Activated CD4-positive, alpha-beta T cell treated with anti-CD3 and anti-CD28 coated beads for 48 hours (primary cell): Measurements from ENCODE around the gene FAM209A.
"Not testable (repeated sequence)": the region's sequence is repeated elsewhere in the genome, so short reads cannot be mapped to it uniquely, and the experiment has no call there.

Source experiments
- DNase-seq: peaks from one replicate; pipeline ENCODE4 v3.0.0-alpha.2; 2020

The FAM209A gene

DNA sequence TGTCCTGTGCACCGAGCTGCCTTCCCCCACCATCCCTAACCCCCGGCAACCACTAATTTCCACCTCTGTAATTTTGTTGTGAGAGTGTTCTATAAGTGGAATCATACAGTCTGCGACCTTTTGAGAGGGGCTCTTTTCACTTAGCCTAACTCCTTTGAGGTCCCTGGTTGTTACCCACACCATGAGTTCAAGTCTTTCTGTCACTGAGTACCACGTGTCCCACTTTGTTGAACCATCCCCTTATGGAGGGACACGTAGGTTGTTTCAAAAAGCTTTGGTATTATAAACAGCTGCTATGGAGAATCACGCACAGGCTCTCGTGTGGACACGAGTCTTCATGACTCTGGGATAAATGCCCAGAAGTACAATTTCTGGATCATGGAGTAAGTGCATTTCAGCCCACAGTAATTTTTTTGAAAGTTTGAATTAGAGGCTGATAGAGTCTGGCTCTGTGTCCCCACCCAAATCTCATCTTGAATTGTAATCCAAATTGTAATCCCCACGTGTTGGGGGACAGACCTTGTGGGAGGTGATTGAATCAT is 18.0 kb downstream of the FAM209A start:
- no peak for DNase-seq

GRCh38 chr20:56551571-56551970 is 27.0 kb downstream of the FAM209A start:
- no peak for DNase-seq

GRCh38 chr20:56552911-56553629 is 28.5 kb downstream of the FAM209A start:
- DNase-seq, result no peak

- DNase-seq, result peak; percentile 10
These were observed 30.3 kb downstream of the FAM209A start for GRCh38 chr20:56554869-56555268.

- no peak for DNase-seq
These were observed 34.4 kb downstream of the FAM209A start for GRCh38 chr20:56558968-56559367.

DNA sequence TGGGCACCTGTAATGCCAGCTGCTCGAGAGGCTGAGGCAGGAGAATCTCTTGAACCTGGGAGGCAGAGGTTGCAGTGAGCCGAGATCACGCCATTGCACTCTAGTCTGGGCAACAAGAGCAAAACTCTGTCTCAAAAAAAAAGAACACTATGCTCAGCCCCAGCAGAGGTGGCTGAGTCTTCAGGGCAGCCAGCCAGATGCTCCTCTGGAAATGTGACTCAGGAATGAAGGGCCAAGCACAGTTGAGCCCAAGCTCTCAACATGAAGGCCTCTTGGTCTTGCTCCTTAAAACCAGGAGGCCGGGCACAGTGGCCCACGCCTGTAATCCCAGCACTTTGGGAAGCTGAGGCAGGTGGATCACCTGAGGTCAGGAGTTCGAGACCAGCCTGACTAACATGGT is 40.0 kb downstream of the FAM209A start:
- not testable (repeated sequence) for DNase-seq

GRCh38 chr20:56565511-56565910 is 41.0 kb downstream of the FAM209A start:
- DNase-seq, result no peak

DNA sequence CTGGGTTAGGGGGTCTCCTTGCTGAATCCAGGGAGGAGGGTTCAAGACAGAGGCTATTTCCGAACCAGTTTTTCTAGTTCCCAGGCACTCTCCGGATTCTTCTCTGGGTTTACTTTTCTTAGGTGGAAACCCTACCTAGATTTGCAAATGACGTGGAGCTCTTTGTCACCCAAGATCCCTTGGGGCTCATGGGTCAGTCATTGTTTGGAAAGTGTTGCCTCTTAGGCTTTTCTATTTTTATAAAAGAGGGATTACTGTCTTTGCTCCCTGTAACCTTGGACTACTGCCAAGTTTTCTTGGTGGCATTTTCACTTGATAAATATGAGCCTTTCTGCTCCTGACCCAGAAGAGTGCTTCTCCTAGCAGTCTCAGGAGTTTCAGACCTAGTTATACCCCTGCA is 42.1 kb downstream of the FAM209A start:
- DNase-seq, result no peak

GRCh38 chr20:56570832-56571231 is 46.3 kb downstream of the FAM209A start:
- DNase-seq, result no peak

DNA sequence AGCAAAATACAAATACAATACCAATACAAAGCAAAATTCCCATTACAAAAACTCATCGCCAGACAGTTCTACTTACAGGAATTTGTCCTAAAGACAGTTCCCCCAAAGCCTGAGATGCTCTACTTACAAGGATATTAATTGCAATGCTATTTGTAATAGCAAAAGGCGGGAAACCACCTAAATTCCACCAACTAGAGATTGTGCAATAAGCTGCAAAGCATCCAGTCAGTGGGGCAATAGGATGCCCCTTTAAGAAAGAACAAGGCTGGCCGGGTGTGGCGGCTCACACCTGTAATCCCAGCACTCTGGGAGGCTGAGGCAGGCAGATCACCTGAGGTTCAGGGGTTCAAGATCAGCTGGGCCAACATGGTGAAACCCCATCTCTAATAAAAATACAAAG is 47.6 kb downstream of the FAM209A start:
- no peak for DNase-seq

DNA sequence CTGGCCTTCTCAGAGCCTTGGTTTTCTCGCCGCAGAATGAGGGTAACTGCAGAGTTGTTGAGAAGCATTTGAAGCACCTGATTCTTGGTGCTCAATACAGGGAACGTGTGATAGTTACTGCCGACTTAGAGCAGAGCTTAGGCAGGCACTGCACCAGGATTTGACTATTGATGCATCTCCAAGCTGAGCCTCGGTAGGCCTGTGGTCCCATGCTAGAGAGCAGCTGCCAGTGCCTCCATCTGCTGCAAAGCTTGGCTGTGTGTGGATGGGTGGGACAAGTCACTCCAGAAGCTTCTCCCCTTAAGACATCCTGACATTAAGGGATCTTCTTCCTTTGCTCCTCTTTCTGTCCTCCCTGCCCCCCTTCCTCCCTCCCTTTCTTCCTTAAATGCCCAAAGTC is 49.4 kb downstream of the FAM209A start:
- no peak for DNase-seq

DNA sequence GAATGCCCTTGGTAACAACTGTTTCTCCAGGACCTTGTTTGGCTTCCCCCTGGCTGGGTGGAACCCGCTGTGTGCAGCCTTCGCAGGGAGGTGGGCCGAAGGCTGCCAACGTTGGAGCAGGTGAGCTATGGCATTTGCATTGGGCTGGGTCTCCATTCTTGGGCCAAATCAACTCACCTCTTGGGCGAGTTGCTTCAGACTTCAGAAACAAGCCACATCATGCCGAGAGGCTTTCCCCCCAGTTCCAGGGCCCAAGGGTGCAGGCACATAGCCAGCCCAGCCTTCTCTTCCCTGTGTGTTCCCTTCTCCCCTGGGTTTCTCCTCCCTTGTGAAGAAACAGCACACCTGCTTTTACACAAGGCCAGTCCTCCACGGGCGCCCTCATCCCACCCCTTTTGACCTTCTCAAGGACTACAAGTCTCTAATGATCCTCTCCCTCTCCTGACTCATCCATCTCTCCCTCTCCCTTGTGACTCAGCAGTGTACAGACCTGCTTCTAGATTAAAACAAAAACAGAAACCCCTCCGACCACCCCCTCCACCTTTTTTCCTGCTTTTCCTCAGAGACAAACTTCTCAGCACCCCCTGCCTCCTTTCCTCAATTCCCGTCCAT is 50.1 kb downstream of the FAM209A start:
- DNase-seq, result no peak

- no peak for DNase-seq
These were observed 50.6 kb downstream of the FAM209A start for GRCh38 chr20:56575157-56575556.
